WTC11 (cell line): ENCODE results near the gene ADIPOQ. TPM values are rescaled to one million over a fixed set of nuclear protein-coding genes. Genes with fewer than 3 reads are reported as not detected.
"Not testable (repeated sequence)": the region's sequence is repeated elsewhere in the genome, so short reads cannot be mapped to it uniquely, and the experiment has no call there.

Source experiments
- ATAC-seq: fragments of 200-7000 bp; cut with Tn5 transposase; 2 replicates; pipeline ENCODE4 v1.10.0; 2021; ENCODE audit warnings: mild to moderate bottlenecking, moderate library complexity
- CTCF ChIA-PET: fragments of 300-600 bp; sonication (Branson Sonifier 250); formaldehyde crosslinking; loops from one replicate; lab custom pipeline; 2021; ENCODE audit warnings: antibody characterized with exemption; lab: Charles Lee
- POLR2A ChIA-PET: fragments of 350-600 bp; sonication (Branson Sonifier 250); formaldehyde crosslinking; loops from one replicate; lab custom pipeline; 2021; ENCODE audit warnings: antibody characterized with exemption; lab: Charles Lee
- DNase-seq: peaks from one replicate; pipeline ENCODE4 v3.0.0; 2021; ENCODE audit warnings: low spot score
- H3K27ac Mint-ChIP-seq: 2 replicates; pipeline ENCODE4 v1.8.0; 2021; ENCODE audit warnings: mixed read lengths
- H3K27me3 Mint-ChIP-seq: 2 replicates; pipeline ENCODE4 v1.8.0; 2021; ENCODE audit warnings: low read depth, mild to moderate bottlenecking, moderate library complexity, mixed read lengths
- H3K36me3 Mint-ChIP-seq: 2 replicates; pipeline ENCODE4 v1.8.0; 2021; ENCODE audit warnings: mixed read lengths
- H3K4me1 Mint-ChIP-seq: 2 replicates; pipeline ENCODE4 v1.8.0; 2022; ENCODE audit warnings: mixed read lengths
- H3K4me3 Mint-ChIP-seq: 2 replicates; pipeline ENCODE4 v1.8.0; 2021; ENCODE audit warnings: mild to moderate bottlenecking, moderate library complexity, mixed read lengths
- H3K9me3 Mint-ChIP-seq: 2 replicates; pipeline ENCODE4 v1.8.0; 2021; ENCODE audit warnings: mixed read lengths
- ATF1 ChIP-seq: sonication (generic); formaldehyde crosslinking; IDR thresholded peaks from 2 replicates; pipeline ENCODE4 v1.8.1; 2023; ENCODE audit warnings: mild to moderate bottlenecking, moderate library complexity, missing genetic modification reagents
- CREM ChIP-seq: sonication (generic); formaldehyde crosslinking; IDR thresholded peaks from 2 replicates; pipeline ENCODE4 v1.8.1; 2022; ENCODE audit warnings: mild to moderate bottlenecking, missing genetic modification reagents, moderate library complexity
- ELF4 ChIP-seq: sonication (generic); formaldehyde crosslinking; IDR thresholded peaks from 2 replicates; pipeline ENCODE4 v1.8.1; 2022; ENCODE audit warnings: low read depth, mild to moderate bottlenecking, moderate library complexity, missing genetic modification reagents
- ESRRA ChIP-seq: sonication (generic); formaldehyde crosslinking; IDR thresholded peaks from 2 replicates; pipeline ENCODE4 v1.8.1; 2022; ENCODE audit warnings: mild to moderate bottlenecking, missing genetic modification reagents, borderline replicate concordance
- FOXK1 ChIP-seq: sonication (generic); formaldehyde crosslinking; IDR thresholded peaks from 2 replicates; pipeline ENCODE4 v1.8.0; 2022; ENCODE audit warnings: mild to moderate bottlenecking, moderate library complexity, missing genetic modification reagents
- GABPB1 ChIP-seq: sonication (generic); formaldehyde crosslinking; IDR thresholded peaks from 2 replicates; pipeline ENCODE4 v1.8.1; 2023; ENCODE audit warnings: mild to moderate bottlenecking, missing genetic modification reagents
- NFYB ChIP-seq: sonication (generic); formaldehyde crosslinking; conservative IDR thresholded peaks from 2 replicates; pipeline ENCODE4 v1.8.0; 2022; ENCODE audit warnings: low read depth, missing genetic modification reagents
- OVOL2 ChIP-seq: fragments of 250-450 bp; sonication (Bioruptor Pico); IDR thresholded peaks from 2 replicates; pipeline ENCODE4 v1.9.0; 2021; ENCODE audit warnings: mild to moderate bottlenecking, borderline replicate concordance
- total RNA-seq: library from RNA; stranded (reverse); gene quantifications from 3 replicates; pipeline ENCODE4 v1.2.3, GENCODE V29; 2021
- TF ChIP-seq, protein P1 (sequence below): sonication (generic); formaldehyde crosslinking; IDR thresholded peaks from 2 replicates; pipeline ENCODE4 v1.8.1; 2022; ENCODE audit warnings: missing genetic modification reagents, borderline replicate concordance
- TF ChIP-seq, protein P2 (sequence below): fragments of 250-450 bp; sonication (Bioruptor Pico); IDR thresholded peaks from 2 replicates; pipeline ENCODE4 v1.8.0; 2021; ENCODE audit warnings: mild to moderate bottlenecking
- TF ChIP-seq, protein P3 (sequence below): sonication (generic); formaldehyde crosslinking; IDR thresholded peaks from 2 replicates; pipeline ENCODE4 v1.8.1; 2023; ENCODE audit warnings: mild to moderate bottlenecking, missing genetic modification reagents, borderline replicate concordance
- TF ChIP-seq, protein P4 (sequence below): sonication (generic); formaldehyde crosslinking; IDR thresholded peaks from 2 replicates; pipeline ENCODE4 v1.8.1; 2022; ENCODE audit warnings: low read depth, missing genetic modification reagents, borderline replicate concordance
- TF ChIP-seq, protein P5 (sequence below): fragments of 250-450 bp; sonication (Bioruptor Pico); IDR thresholded peaks from 2 replicates; pipeline ENCODE4 v1.9.0; 2021; ENCODE audit warnings: mild to moderate bottlenecking
- TF ChIP-seq, protein P6 (sequence below): sonication (generic); formaldehyde crosslinking; IDR thresholded peaks from 2 replicates; pipeline ENCODE4 v1.8.1; 2023; ENCODE audit warnings: mild to moderate bottlenecking, missing genetic modification reagents

Gene ADIPOQ
- total RNA-seq, 1 experiment from 2014 or later, result not detected

DNA sequence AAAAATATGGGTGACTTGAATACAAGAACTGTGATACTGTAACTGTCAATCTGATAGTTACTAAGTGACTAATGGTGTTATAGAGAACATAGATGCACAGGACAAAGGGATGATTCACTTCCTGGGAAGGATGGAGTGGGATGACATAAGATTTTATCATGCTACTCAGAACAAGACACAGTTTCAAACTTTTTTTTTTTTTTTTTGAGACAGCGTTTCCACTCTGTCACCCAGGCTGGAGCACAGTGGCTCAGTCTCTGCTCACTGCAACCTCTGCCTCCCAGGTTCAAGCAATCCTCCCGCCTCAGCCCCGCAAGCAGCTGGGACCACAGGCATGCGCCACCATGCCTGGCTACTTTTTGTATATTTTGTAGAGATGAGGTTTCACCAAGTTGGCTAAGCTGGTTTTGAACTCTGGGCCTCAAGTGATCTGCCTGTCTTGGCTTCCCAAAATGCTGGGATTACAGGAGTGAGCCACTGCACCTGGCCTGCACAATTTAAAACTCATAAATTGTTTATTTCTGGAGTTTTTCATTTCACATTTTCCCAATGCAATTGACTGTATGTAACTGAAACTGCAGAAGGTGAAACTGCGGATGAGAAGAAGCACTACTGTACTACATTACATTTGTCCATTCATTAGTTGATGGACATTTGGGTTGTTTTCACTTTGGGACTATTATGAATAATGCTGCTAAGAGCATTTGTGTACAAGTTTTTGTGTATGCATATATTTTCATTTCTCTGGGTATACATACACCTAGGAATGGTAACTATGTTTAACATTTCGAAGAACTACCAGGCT is 40.6 kb downstream of the ADIPOQ start:
- ChIA-PET CTCF (no interaction called here), POLR2A (no interaction called here)
- Mint-ChIP-seq H3K36me3 (0 out of 2 replicates have a peak, but pooled peaks cover 5% of the 10 kb centered on the region), H3K27me3 (no peaks in the 10 kb centered on the region; the same call in 1 of the 2 replicates), H3K4me1 (peaks cover 25% of the 10 kb centered on the region), H3K4me3 (no peak overlapping the region), H3K27ac (no peak overlapping the region), H3K9me3 (no peaks in the 10 kb centered on the region)
- TF ChIP-seq OVOL2 (no peak), NFYB (CRISPR knock-in tag) (no peak)
- TF ChIP-seq, protein P1, sequence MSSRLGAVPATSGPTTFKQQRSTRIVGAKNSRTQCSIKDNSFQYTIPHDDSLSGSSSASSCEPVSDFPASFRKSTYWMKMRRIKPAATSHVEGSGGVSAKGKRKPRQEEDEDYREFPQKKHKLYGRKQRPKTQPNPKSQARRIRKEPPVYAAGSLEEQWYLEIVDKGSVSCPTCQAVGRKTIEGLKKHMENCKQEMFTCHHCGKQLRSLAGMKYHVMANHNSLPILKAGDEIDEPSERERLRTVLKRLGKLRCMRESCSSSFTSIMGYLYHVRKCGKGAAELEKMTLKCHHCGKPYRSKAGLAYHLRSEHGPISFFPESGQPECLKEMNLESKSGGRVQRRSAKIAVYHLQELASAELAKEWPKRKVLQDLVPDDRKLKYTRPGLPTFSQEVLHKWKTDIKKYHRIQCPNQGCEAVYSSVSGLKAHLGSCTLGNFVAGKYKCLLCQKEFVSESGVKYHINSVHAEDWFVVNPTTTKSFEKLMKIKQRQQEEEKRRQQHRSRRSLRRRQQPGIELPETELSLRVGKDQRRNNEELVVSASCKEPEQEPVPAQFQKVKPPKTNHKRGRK (CRISPR knock-in tag), result no peak
- ATAC-seq (no peak), DNase-seq (no peak)

DNA sequence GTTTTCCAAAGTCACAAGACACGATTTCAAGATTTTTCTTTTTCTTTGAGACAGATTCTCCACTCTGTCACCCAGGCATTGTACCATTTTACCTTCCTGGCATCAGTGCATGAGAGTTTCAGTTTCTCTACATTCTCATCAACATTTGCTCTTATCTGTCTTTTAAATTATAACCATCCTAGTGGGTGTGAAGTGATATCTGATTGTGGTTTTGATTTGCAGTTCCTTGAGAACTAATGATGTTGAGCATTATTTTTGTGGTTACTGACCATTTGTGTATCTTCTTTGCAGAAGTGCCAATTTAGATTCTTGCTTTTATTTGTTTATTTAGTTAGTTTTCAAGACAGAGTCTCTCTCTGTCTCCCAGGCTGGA is 41.2 kb downstream of the ADIPOQ start:
- ChIA-PET POLR2A (no interaction called here), CTCF (no interaction called here)
- TF ChIP-seq FOXK1 (CRISPR knock-in tag) (no peak), ESRRA (CRISPR knock-in tag) (no peak), CREM (CRISPR knock-in tag) (no peak), ELF4 (no peak), ATF1 (no peak), NFYB (CRISPR knock-in tag) (no peak), GABPB1 (no peak)
- TF ChIP-seq, protein P2, sequence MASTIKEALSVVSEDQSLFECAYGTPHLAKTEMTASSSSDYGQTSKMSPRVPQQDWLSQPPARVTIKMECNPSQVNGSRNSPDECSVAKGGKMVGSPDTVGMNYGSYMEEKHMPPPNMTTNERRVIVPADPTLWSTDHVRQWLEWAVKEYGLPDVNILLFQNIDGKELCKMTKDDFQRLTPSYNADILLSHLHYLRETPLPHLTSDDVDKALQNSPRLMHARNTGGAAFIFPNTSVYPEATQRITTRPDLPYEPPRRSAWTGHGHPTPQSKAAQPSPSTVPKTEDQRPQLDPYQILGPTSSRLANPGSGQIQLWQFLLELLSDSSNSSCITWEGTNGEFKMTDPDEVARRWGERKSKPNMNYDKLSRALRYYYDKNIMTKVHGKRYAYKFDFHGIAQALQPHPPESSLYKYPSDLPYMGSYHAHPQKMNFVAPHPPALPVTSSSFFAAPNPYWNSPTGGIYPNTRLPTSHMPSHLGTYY (CRISPR knock-in tag), result no peak
- TF ChIP-seq, protein P1 (CRISPR knock-in tag), result no peak
- TF ChIP-seq, protein P3, sequence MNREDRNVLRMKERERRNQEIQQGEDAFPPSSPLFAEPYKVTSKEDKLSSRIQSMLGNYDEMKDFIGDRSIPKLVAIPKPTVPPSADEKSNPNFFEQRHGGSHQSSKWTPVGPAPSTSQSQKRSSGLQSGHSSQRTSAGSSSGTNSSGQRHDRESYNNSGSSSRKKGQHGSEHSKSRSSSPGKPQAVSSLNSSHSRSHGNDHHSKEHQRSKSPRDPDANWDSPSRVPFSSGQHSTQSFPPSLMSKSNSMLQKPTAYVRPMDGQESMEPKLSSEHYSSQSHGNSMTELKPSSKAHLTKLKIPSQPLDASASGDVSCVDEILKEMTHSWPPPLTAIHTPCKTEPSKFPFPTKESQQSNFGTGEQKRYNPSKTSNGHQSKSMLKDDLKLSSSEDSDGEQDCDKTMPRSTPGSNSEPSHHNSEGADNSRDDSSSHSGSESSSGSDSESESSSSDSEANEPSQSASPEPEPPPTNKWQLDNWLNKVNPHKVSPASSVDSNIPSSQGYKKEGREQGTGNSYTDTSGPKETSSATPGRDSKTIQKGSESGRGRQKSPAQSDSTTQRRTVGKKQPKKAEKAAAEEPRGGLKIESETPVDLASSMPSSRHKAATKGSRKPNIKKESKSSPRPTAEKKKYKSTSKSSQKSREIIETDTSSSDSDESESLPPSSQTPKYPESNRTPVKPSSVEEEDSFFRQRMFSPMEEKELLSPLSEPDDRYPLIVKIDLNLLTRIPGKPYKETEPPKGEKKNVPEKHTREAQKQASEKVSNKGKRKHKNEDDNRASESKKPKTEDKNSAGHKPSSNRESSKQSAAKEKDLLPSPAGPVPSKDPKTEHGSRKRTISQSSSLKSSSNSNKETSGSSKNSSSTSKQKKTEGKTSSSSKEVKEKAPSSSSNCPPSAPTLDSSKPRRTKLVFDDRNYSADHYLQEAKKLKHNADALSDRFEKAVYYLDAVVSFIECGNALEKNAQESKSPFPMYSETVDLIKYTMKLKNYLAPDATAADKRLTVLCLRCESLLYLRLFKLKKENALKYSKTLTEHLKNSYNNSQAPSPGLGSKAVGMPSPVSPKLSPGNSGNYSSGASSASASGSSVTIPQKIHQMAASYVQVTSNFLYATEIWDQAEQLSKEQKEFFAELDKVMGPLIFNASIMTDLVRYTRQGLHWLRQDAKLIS (CRISPR knock-in tag), result no peak
- TF ChIP-seq, protein P4, sequence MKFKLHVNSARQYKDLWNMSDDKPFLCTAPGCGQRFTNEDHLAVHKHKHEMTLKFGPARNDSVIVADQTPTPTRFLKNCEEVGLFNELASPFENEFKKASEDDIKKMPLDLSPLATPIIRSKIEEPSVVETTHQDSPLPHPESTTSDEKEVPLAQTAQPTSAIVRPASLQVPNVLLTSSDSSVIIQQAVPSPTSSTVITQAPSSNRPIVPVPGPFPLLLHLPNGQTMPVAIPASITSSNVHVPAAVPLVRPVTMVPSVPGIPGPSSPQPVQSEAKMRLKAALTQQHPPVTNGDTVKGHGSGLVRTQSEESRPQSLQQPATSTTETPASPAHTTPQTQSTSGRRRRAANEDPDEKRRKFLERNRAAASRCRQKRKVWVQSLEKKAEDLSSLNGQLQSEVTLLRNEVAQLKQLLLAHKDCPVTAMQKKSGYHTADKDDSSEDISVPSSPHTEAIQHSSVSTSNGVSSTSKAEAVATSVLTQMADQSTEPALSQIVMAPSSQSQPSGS (CRISPR knock-in tag), result no peak
- TF ChIP-seq, protein P5, sequence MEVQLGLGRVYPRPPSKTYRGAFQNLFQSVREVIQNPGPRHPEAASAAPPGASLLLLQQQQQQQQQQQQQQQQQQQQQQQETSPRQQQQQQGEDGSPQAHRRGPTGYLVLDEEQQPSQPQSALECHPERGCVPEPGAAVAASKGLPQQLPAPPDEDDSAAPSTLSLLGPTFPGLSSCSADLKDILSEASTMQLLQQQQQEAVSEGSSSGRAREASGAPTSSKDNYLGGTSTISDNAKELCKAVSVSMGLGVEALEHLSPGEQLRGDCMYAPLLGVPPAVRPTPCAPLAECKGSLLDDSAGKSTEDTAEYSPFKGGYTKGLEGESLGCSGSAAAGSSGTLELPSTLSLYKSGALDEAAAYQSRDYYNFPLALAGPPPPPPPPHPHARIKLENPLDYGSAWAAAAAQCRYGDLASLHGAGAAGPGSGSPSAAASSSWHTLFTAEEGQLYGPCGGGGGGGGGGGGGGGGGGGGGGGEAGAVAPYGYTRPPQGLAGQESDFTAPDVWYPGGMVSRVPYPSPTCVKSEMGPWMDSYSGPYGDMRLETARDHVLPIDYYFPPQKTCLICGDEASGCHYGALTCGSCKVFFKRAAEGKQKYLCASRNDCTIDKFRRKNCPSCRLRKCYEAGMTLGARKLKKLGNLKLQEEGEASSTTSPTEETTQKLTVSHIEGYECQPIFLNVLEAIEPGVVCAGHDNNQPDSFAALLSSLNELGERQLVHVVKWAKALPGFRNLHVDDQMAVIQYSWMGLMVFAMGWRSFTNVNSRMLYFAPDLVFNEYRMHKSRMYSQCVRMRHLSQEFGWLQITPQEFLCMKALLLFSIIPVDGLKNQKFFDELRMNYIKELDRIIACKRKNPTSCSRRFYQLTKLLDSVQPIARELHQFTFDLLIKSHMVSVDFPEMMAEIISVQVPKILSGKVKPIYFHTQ (CRISPR knock-in tag), result no peak
- TF ChIP-seq, protein P6, sequence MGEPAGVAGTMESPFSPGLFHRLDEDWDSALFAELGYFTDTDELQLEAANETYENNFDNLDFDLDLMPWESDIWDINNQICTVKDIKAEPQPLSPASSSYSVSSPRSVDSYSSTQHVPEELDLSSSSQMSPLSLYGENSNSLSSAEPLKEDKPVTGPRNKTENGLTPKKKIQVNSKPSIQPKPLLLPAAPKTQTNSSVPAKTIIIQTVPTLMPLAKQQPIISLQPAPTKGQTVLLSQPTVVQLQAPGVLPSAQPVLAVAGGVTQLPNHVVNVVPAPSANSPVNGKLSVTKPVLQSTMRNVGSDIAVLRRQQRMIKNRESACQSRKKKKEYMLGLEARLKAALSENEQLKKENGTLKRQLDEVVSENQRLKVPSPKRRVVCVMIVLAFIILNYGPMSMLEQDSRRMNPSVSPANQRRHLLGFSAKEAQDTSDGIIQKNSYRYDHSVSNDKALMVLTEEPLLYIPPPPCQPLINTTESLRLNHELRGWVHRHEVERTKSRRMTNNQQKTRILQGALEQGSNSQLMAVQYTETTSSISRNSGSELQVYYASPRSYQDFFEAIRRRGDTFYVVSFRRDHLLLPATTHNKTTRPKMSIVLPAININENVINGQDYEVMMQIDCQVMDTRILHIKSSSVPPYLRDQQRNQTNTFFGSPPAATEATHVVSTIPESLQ, result no peak
- H3K9me3 Mint-ChIP-seq, result no peaks in the 10 kb centered on the region
- H3K36me3 Mint-ChIP-seq, result 0 out of 2 replicates have a peak, but pooled peaks cover 5% of the 10 kb centered on the region
- H3K4me3 Mint-ChIP-seq, result no peak overlapping the region
- no peak for DNase-seq
- H3K27ac Mint-ChIP-seq, result no peak overlapping the region
- no peaks in the 10 kb centered on the region; the same call in 1 of the 2 replicates for H3K27me3 Mint-ChIP-seq
- ATAC-seq, result no peak
- peaks cover 29% of the 10 kb centered on the region for H3K4me1 Mint-ChIP-seq

DNA sequence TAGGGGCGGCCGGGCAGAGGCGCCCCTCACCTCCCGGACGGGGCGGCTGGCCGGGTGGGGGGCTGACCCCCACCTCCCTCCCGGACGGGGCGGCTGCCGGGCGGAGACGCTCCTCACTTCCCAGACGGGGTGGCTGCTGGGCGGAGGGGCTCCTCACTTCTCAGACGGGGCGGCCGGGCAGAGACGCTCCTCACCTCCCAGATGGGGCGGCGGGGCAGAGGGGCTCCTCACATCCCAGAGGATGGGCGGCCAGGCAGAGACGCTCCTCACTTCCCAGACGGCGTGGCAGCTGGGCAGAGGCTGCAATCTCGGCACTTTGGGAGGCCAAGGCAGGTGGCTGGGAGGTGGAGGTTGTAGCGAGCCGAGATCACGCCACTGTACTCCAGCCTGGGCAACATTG is 42.4 kb downstream of the ADIPOQ start:
- peaks cover 37% of the 10 kb centered on the region for H3K4me1 Mint-ChIP-seq
- POLR2A ChIA-PET, H3K27me3 Mint-ChIP-seq, ATAC-seq, CTCF ChIA-PET, H3K27ac Mint-ChIP-seq, H3K9me3 Mint-ChIP-seq, H3K36me3 Mint-ChIP-seq, H3K4me3 Mint-ChIP-seq, DNase-seq: not testable (repeated sequence)
